Activated CD4-positive, alpha-beta T cell treated with anti-CD3 and anti-CD28 coated beads for 48 hours (primary cell): Measurements from ENCODE around the gene AHSP.
"Not testable (repeated sequence)": the region's sequence is repeated elsewhere in the genome, so short reads cannot be mapped to it uniquely, and the experiment has no call there.

ENCODE experiments used
- DNase-seq: peaks from one replicate; pipeline ENCODE4 v3.0.0-alpha.2; 2020

The AHSP gene

GRCh38 chr16:31527734-31528274, at the start of gene AHSP:
TSS of gene AHSP (plus strand) at chr16:31527900. CDS start at chr16:31528140, 240 bp downstream.
- no peak for DNase-seq

- no peak for DNase-seq
These were observed 48.7 kb upstream of the AHSP start for GRCh38 chr16:31478956-31479355.

- DNase-seq: no peak
These were observed 47.9 kb upstream of the AHSP start for GRCh38 chr16:31479751-31480150.

GRCh38 chr16:31480851-31481536, 46.7 kb upstream of the AHSP start:
- no peak for DNase-seq

GRCh38 chr16:31483081-31483480, 44.6 kb upstream of the AHSP start, which contains the start of gene SLC5A2:
TSS of gene SLC5A2 (plus strand) at chr16:31483123. CDS start at chr16:31483137, 14 bp downstream.
- no peak for DNase-seq

- not testable (repeated sequence) for DNase-seq
These were observed 43.7 kb upstream of the AHSP start for GRCh38 chr16:31484048-31484447.

GRCh38 chr16:31484491-31485171, 43.1 kb upstream of the AHSP start:
- no peak for DNase-seq

- DNase-seq: no peak
These were observed 42.1 kb upstream of the AHSP start for GRCh38 chr16:31485571-31485970.

GRCh38 chr16:31486045-31486444, 41.7 kb upstream of the AHSP start:
- DNase-seq: no peak

GRCh38 chr16:31487071-31487719, 40.5 kb upstream of the AHSP start:
- no peak for DNase-seq

- peak; percentile 67 for DNase-seq
These were observed 39.8 kb upstream of the AHSP start for GRCh38 chr16:31487720-31488467.

GRCh38 chr16:31488468-31489297, 39.0 kb upstream of the AHSP start:
- DNase-seq: no peak

- no peak for DNase-seq
These were observed 38.5 kb upstream of the AHSP start for GRCh38 chr16:31489298-31489564.

- DNase-seq: no peak
These were observed 37.8 kb upstream of the AHSP start for GRCh38 chr16:31489616-31490584.

GRCh38 chr16:31491778-31492418, 35.8 kb upstream of the AHSP start:
- no peak for DNase-seq

- no peak for DNase-seq
These were observed 34.1 kb upstream of the AHSP start for GRCh38 chr16:31493506-31494125.

- no peak for DNase-seq
These were observed 31.0 kb upstream of the AHSP start for GRCh38 chr16:31496670-31497069.

GRCh38 chr16:31498493-31498892, 29.2 kb upstream of the AHSP start:
- DNase-seq: no peak

GRCh38 chr16:31499928-31500327, 27.8 kb upstream of the AHSP start:
- DNase-seq: no peak
